Calu3 (cell line): ENCODE results near the gene RRP1. TPM values are rescaled to one million over a fixed set of nuclear protein-coding genes. Genes with fewer than 3 reads are reported as not detected.

Experiments used
- BruUV-seq: library from RNA; stranded (reverse); fragments of 400-500 nt; replicated peaks from 2 replicates; lab custom pipeline; 2021; lab: Mats Ljungman, UMichigan
- CTCF ChIA-PET: fragments of 300-600 bp; sonication (Branson Sonifier 250); formaldehyde crosslinking; loops from one replicate; lab custom pipeline; 2022; ENCODE audit warnings: antibody characterized with exemption; lab: Charles Lee
- DNase-seq: peaks from one replicate; pipeline ENCODE4 v3.0.0; 2022
- H3K27ac Mint-ChIP-seq: one replicate; pipeline ENCODE4 v1.8.0; 2022; ENCODE audit warnings: mixed read lengths; ENCODE audit not compliant: unreplicated experiment
- H3K27me3 Mint-ChIP-seq: one replicate; pipeline ENCODE4 v1.8.0; 2022; ENCODE audit warnings: mixed read lengths; ENCODE audit not compliant: unreplicated experiment
- H3K36me3 Mint-ChIP-seq: one replicate; pipeline ENCODE4 v1.8.0; 2022; ENCODE audit warnings: mild to moderate bottlenecking, moderate library complexity, mixed read lengths; ENCODE audit not compliant: insufficient read depth, unreplicated experiment
- H3K4me1 Mint-ChIP-seq: one replicate; pipeline ENCODE4 v1.8.0; 2022; ENCODE audit warnings: mild to moderate bottlenecking, low read depth, mixed read lengths; ENCODE audit not compliant: unreplicated experiment
- H3K4me3 Mint-ChIP-seq: one replicate; pipeline ENCODE4 v1.8.0; 2022; ENCODE audit warnings: mild to moderate bottlenecking, low read depth, moderate library complexity, mixed read lengths; ENCODE audit not compliant: unreplicated experiment
- H3K9me3 Mint-ChIP-seq: one replicate; pipeline ENCODE4 v1.8.0; 2022; ENCODE audit warnings: low read depth, mixed read lengths; ENCODE audit not compliant: unreplicated experiment
- intact Hi-C: fragments of 100-400 bp; cut with micrococcal nuclease; formaldehyde crosslinking; loops from one replicate; pipeline ENCODE4 v1.10.0; 2022; ENCODE audit not compliant: unreplicated experiment
- total RNA-seq: library from RNA; stranded (reverse); gene quantifications from 2 replicates; pipeline ENCODE4 v1.2.3, GENCODE V29; 2022
- TF ChIP-seq, protein P1 (sequence below): fragments of 200-600 bp; IDR thresholded peaks from one replicate; pipeline ENCODE4 v1.8.0; 2022; ENCODE audit warnings: antibody characterized with exemption; ENCODE audit not compliant: unreplicated experiment

RRP1 gene
- total RNA-seq, 1 experiment from 2014 or later = 37.2 TPM

DNA sequence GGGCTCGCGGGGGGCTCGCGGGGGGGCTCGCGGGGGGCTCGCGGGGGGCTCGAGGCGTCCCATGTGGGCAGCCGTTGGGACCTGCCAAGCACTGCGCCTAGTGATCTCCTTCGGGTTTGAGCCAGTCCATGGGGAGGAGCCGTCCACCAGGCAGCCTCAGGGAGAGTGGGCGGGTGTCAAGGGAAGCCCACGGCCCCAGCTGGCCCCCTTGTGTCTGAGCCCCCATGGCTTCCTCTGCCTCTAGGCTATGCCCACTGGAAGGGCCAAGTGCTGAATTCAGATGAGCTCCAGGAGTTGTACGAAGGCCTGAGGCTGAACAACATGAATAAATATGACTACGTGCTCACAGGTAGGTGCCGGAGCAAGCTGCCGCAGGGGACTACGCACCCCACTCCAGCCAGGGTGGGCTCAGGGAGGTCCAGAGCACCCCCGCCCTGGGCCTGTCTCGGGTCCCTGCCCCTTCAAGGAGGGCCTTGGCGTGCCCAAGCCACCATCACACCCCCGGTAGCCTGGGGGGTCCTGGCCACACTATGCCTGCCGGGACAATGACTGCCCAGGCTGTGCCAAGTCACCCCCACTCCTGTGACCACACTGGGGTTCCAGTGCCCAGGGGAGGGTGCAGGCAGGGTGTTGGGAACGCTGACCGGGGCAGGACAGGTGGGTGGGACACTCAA, 47.8 kb upstream of the RRP1 start:
- BruUV-seq = no TSS peak
- no peaks in the 10 kb centered on the region for H3K27me3 Mint-ChIP-seq
- peaks cover 48% of the 10 kb centered on the region for H3K36me3 Mint-ChIP-seq
- H3K4me1 Mint-ChIP-seq = no peaks in the 10 kb centered on the region
- TF ChIP-seq, protein P1, sequence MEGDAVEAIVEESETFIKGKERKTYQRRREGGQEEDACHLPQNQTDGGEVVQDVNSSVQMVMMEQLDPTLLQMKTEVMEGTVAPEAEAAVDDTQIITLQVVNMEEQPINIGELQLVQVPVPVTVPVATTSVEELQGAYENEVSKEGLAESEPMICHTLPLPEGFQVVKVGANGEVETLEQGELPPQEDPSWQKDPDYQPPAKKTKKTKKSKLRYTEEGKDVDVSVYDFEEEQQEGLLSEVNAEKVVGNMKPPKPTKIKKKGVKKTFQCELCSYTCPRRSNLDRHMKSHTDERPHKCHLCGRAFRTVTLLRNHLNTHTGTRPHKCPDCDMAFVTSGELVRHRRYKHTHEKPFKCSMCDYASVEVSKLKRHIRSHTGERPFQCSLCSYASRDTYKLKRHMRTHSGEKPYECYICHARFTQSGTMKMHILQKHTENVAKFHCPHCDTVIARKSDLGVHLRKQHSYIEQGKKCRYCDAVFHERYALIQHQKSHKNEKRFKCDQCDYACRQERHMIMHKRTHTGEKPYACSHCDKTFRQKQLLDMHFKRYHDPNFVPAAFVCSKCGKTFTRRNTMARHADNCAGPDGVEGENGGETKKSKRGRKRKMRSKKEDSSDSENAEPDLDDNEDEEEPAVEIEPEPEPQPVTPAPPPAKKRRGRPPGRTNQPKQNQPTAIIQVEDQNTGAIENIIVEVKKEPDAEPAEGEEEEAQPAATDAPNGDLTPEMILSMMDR = no peak
- no peak for DNase-seq
- intact Hi-C loops = no loop called here
- CTCF ChIA-PET = interaction anchor here (1.2 kb wide), 1 partner anchor 13 kb away, joined by 8 read pairs; no protein-coding TSS in a partner anchor
- H3K4me3 Mint-ChIP-seq = no peak overlapping the region
- H3K9me3 Mint-ChIP-seq = no peaks in the 10 kb centered on the region
- no peak overlapping the region for H3K27ac Mint-ChIP-seq

DNA sequence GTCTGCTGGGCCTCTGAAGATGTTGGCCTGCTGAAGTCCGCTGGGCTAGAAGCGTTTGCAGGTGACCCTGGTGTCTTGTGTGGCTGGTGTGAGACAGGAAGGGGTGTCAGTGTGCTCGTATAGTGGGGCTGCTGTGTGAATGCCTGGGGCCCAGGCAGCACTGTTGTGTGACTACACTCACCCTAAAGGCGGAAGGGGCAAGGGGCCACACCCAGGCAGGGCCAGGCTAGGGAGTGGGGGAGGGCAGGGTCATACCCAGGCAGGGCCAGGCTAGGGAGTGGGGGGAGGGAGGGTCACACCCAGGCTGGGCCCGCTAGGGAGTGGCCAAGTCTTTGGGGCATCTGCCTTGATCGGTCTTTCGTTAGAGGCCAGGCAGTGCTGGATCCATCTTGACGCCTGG, 45.4 kb upstream of the RRP1 start:
- no peak overlapping the region for H3K27ac Mint-ChIP-seq
- H3K4me3 Mint-ChIP-seq = no peak overlapping the region
- no peaks in the 10 kb centered on the region for H3K27me3 Mint-ChIP-seq
- intact Hi-C loops = no loop called here
- TF ChIP-seq, protein P1 = no peak
- H3K4me1 Mint-ChIP-seq = no peaks in the 10 kb centered on the region
- H3K9me3 Mint-ChIP-seq = no peaks in the 10 kb centered on the region
- CTCF ChIA-PET = no interaction called here
- BruUV-seq = no TSS peak
- peaks cover 61% of the 10 kb centered on the region for H3K36me3 Mint-ChIP-seq
- DNase-seq = no peak

DNA sequence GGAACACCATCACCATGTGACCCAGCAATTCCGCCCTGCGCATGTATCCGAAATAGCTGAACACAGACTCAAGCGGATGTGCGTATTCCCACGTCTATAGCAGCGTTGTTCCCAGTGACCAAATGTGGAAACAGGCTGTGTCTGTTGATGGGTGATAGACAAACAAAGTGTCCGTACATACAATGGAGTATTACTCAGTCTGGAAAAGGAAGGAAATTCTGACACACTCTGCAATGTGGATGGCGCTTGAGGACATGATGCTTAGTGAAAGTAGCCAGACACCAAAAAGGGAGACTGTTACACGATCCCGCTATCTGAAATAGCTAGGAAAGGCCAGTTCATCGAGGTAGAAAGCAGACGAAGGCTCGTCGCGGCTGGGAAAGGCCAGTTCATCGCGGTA, 44.7 kb upstream of the RRP1 start:
- Mint-ChIP-seq H3K4me1 (no peaks in the 10 kb centered on the region), H3K4me3 (no peak overlapping the region), H3K27me3 (no peaks in the 10 kb centered on the region), H3K27ac (no peak overlapping the region), H3K36me3 (peaks cover 61% of the 10 kb centered on the region), H3K9me3 (no peaks in the 10 kb centered on the region)
- CTCF ChIA-PET = no interaction called here
- DNase-seq = no peak
- TF ChIP-seq, protein P1 = no peak
- TSS peak; percentile 21 for BruUV-seq
- intact Hi-C loops = no loop called here

DNA sequence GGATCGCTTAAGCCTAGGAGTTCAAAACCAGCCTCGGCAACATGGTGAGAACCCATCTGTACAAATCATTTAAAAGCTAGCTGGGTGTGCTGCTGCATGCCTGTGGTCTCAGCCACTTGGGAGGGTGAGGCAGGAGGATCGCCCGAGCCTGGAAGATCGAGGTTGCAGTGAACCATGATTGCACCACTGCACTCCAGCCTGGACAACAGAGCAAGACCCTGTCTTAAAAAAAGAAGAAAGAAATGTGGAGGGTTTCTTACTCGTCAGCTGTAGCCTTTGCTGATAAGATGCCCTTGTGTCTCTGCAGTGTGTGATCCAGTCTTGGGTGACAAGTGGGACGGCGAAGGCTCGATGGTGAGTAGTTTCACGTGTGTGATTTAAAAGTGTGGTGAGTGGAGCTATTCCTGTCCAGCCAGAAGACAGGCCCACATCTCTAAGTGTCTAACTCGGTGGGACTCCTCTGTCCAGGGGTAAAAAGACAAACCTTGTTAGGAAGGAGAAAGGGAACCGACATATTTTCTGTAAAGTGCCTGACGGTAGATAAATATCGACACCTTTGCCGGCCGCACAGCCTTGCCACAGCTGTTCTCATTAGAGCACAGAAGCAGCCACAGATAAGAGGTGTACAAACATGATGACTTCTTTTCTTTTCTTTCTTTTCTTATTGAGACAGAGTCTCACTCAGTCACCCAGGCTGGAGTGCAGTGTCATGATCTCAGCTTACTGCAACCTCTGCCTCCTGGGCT, 43.4 kb upstream of the RRP1 start:
- no peaks in the 10 kb centered on the region for H3K27me3 Mint-ChIP-seq
- intact Hi-C loops = no loop called here
- no peaks in the 10 kb centered on the region for H3K9me3 Mint-ChIP-seq
- CTCF ChIA-PET = no interaction called here
- BruUV-seq = no TSS peak
- DNase-seq = no peak
- no peak overlapping the region for H3K27ac Mint-ChIP-seq
- H3K4me3 Mint-ChIP-seq = no peak overlapping the region
- TF ChIP-seq, protein P1 = no peak
- H3K36me3 Mint-ChIP-seq = peaks cover 67% of the 10 kb centered on the region
- no peaks in the 10 kb centered on the region for H3K4me1 Mint-ChIP-seq
